HepG2 (cell line): ENCODE data around the gene EPB41L4A. TPM values are rescaled to one million over a fixed set of nuclear protein-coding genes. Genes with fewer than 3 reads are reported as not detected.

Experiments
- ATAC-seq: fragments of 200-7000 bp; cut with Tn5 transposase; 3 replicates; pipeline ENCODE4 v1.9.1; 2020; ENCODE audit warnings: mild to moderate bottlenecking, moderate library complexity
- BruUV-seq: library from RNA; stranded (reverse); fragments of 400-500 nt; replicated peaks from 2 replicates; lab custom pipeline; 2021; lab: Mats Ljungman, UMichigan
- CTCF ChIA-PET: fragments of 300-600 bp; formaldehyde crosslinking; extraction: SDS; loops from one replicate; lab custom pipeline; 2021; ENCODE audit warnings: low total read pairs, inconsistent platforms, low intra/inter-chr PET ratio; lab: Yijun Ruan, JAX
- POLR2A ChIA-PET: fragments of 350-600 bp; sonication (Branson Sonifier 250); formaldehyde crosslinking; loops from one replicate; lab custom pipeline; 2020; ENCODE audit warnings: antibody characterized with exemption, inconsistent platforms; lab: Yijun Ruan, JAX
- DNase-seq: peaks from one replicate; pipeline ENCODE4 v3.0.0-alpha.2; 2015; ENCODE audit warnings: low spot score
- FAIRE-seq: peaks from 3 replicates; lab custom pipeline; 2011; peaks lifted over from hg19 to GRCh38; lab: Jason Lieb, UNC
- H2AFZ ChIP-seq: one replicate; pipeline ENCODE4 v1.6.1; 2011; ENCODE audit warnings: low read length, inconsistent platforms
- H3K27ac ChIP-seq: fragments of 300-600 bp; 3 replicates; pipeline ENCODE4 v1.8.0; 2011; ENCODE audit warnings: mixed run types, mild to moderate bottlenecking, mixed read lengths, low read length, inconsistent platforms; ENCODE audit not compliant: insufficient read depth; ENCODE audit errors: extremely low read length
- H3K27me3 ChIP-seq, 2 experiments: fragments of 200-600 bp in 1 of 2; 2 replicates in 1 of 2; 3 replicates in 1 of 2; pipeline versions ENCODE4 v1.6.0 to v1.8.0; 2011; ENCODE audit warnings: low read length in 2 of 2, mild to moderate bottlenecking in 2 of 2, moderate library complexity in 2 of 2, inconsistent platforms in 1 of 2; ENCODE audit not compliant: insufficient read depth in 2 of 2, control insufficient read depth in 1 of 2
- H3K36me3 ChIP-seq, 2 experiments: fragments of 200-600 bp in 1 of 2; replicated peaks in 1 of 2; 2 replicates in 1 of 2; 3 replicates in 1 of 2; pipeline versions ENCODE4 v1.5.1 to v1.8.0; 2011; ENCODE audit warnings: low read length in 2 of 2, inconsistent platforms in 1 of 2; ENCODE audit not compliant: insufficient read depth in 2 of 2, control insufficient read depth in 1 of 2
- H3K4me1 ChIP-seq: 2 replicates; pipeline ENCODE4 v1.5.1; 2012; ENCODE audit warnings: low read length, inconsistent platforms; ENCODE audit not compliant: insufficient read depth
- H3K4me2 ChIP-seq: 2 replicates; pipeline ENCODE4 v1.6.0; 2011; ENCODE audit warnings: low read depth, low read length, inconsistent platforms
- H3K4me3 ChIP-seq, 3 experiments: fragments of 200-600 bp in 1 of 3; sonication (generic), shearing (Covaris generic) in 1 of 3; replicated peaks in 1 of 3; 2 replicates each; pipeline ENCODE4 v1.5.1; 2011 to 2016; ENCODE audit warnings: low read length in 3 of 3, inconsistent platforms in 2 of 3, low read depth in 2 of 3, mild to moderate bottlenecking in 2 of 3, control low read depth in 1 of 3, mixed read lengths in 1 of 3; ENCODE audit not compliant: insufficient read depth in 1 of 3
- H3K79me2 ChIP-seq: one replicate; pipeline ENCODE4 v1.6.1; 2011; ENCODE audit warnings: low read length, inconsistent platforms; ENCODE audit not compliant: insufficient read depth
- H3K9ac ChIP-seq: 2 replicates; pipeline ENCODE4 v1.6.0; 2011; ENCODE audit warnings: mild to moderate bottlenecking, low read depth, low read length, inconsistent platforms; ENCODE audit not compliant: insufficient read depth
- H3K9me3 ChIP-seq: 2 replicates; pipeline ENCODE4 v1.5.1; 2012; ENCODE audit warnings: mild to moderate bottlenecking, low read length
- H4K20me1 ChIP-seq: 2 replicates; pipeline ENCODE4 v1.6.0; 2011; ENCODE audit warnings: inconsistent platforms, mild to moderate bottlenecking, low read length, moderate library complexity; ENCODE audit not compliant: insufficient read depth
- AHDC1 ChIP-seq: sonication (generic); formaldehyde crosslinking; IDR thresholded peaks from 2 replicates; pipeline ENCODE4 v1.5.1; 2020; ENCODE audit warnings: mild to moderate bottlenecking, missing genetic modification reagents, borderline replicate concordance
- DRAP1 ChIP-seq: IDR thresholded peaks from 2 replicates; pipeline ENCODE4 v1.6.1; 2016; ENCODE audit warnings: missing genetic modification reagents, missing compliant biosample characterization
- GFI1 ChIP-seq: sonication (generic); formaldehyde crosslinking; IDR thresholded peaks from 2 replicates; pipeline ENCODE4 v1.5.0; 2020; ENCODE audit warnings: missing genetic modification reagents, mild to moderate bottlenecking, borderline replicate concordance
- GPN1 ChIP-seq: sonication (generic); formaldehyde crosslinking; IDR thresholded peaks from 2 replicates; pipeline ENCODE4 v1.5.1; 2020; ENCODE audit warnings: missing genetic modification reagents, borderline replicate concordance
- HNRNPUL1 ChIP-seq: fragments of 200-400 bp; formaldehyde crosslinking; IDR thresholded peaks from 2 replicates; pipeline ENCODE4 v1.6.1; 2017; ENCODE audit warnings: low read depth, mild to moderate bottlenecking, low read length, moderate library complexity
- HOMEZ ChIP-seq: IDR thresholded peaks from 2 replicates; pipeline ENCODE4 v1.6.1; 2016; ENCODE audit warnings: low read depth
- IKZF1 ChIP-seq: fragments of 450-650 bp; IDR thresholded peaks from 2 replicates; pipeline ENCODE4 v1.7.1; 2016
- ISX ChIP-seq: sonication (generic); formaldehyde crosslinking; conservative IDR thresholded peaks from 2 replicates; pipeline ENCODE4 v1.5.0; 2020; ENCODE audit warnings: missing genetic modification reagents
- MAFK ChIP-seq, 2 experiments: IDR thresholded peaks in 1 of 2; conservative IDR thresholded peaks in 1 of 2; 2 replicates each; pipeline ENCODE4 v1.6.1; 2011; ENCODE audit warnings: improper control_type of control experiment in 2 of 2, low read length in 2 of 2
- NFYC ChIP-seq: IDR thresholded peaks from 2 replicates; pipeline ENCODE4 v1.6.1; 2016; ENCODE audit warnings: missing genetic modification reagents, missing compliant biosample characterization
- RXRB ChIP-seq: IDR thresholded peaks from 2 replicates; pipeline ENCODE4 v1.6.1; 2016; ENCODE audit warnings: borderline replicate concordance, missing genetic modification reagents, missing compliant biosample characterization
- SOX6 ChIP-seq, 2 experiments: fragments of 450-650 bp in 1 of 2; sonication (generic) in 1 of 2; formaldehyde crosslinking in 1 of 2; IDR thresholded peaks; 2 replicates each; pipeline versions ENCODE4 v1.4.0 to v1.6.1; 2017 to 2020; ENCODE audit warnings: antibody characterized with exemption in 1 of 2, mild to moderate bottlenecking in 1 of 2, missing genetic modification reagents in 1 of 2
- TCF7L2 ChIP-seq: IDR thresholded peaks from 2 replicates; pipeline ENCODE4 v1.6.1; 2011; ENCODE audit warnings: mild to moderate bottlenecking, low read depth, low read length, moderate library complexity
- ZFY ChIP-seq: sonication (generic); formaldehyde crosslinking; IDR thresholded peaks from 2 replicates; pipeline ENCODE4 v1.4.0; 2020; ENCODE audit warnings: missing genetic modification reagents
- ZMYM2 ChIP-seq: sonication (generic); formaldehyde crosslinking; IDR thresholded peaks from 2 replicates; pipeline ENCODE4 v1.8.0; 2022; ENCODE audit warnings: mild to moderate bottlenecking, missing genetic modification reagents
- ZNF253 ChIP-seq: sonication (generic); formaldehyde crosslinking; IDR thresholded peaks from 2 replicates; pipeline ENCODE4 v1.8.0; 2022; ENCODE audit warnings: mild to moderate bottlenecking, missing genetic modification reagents, borderline replicate concordance
- ZNF383 ChIP-seq: sonication (generic); formaldehyde crosslinking; IDR thresholded peaks from 2 replicates; pipeline ENCODE4 v1.4.0; 2020; ENCODE audit warnings: missing genetic modification reagents, mild to moderate bottlenecking, borderline replicate concordance
- ZNF784 ChIP-seq: sonication (generic); formaldehyde crosslinking; IDR thresholded peaks from 2 replicates; pipeline ENCODE4 v1.5.1; 2020; ENCODE audit warnings: missing genetic modification reagents, mild to moderate bottlenecking, borderline replicate concordance
- WGBS: methylation state at CpG from one replicate; pipeline ENCODE4 v1.1.6; 2017; ENCODE audit warnings: low lambda C conversion rate; 5-methylcytosine and 5-hydroxymethylcytosine counted together
- in situ Hi-C: cut with HindIII; loops from 2 replicates; pipeline ENCODE4 v1.10.0; 2017; ENCODE audit warnings: low pct_unique_long_range_greater_than_20kb; ENCODE audit not compliant: extremely low pct_ligation_motif_present
- intact Hi-C: fragments of 100-400 bp; cut with micrococcal nuclease; formaldehyde crosslinking; loops from one replicate; pipeline ENCODE4 v1.10.0; 2022; ENCODE audit not compliant: unreplicated experiment
- polyA plus RNA-seq, 8 experiments: library from polyadenylated mRNA; depleted of rRNA in 3 of 8; stranded (reverse) in 7 of 8; unstranded in 1 of 8; fragments of >200 nt; fragmentation: Illumina TruSeq in 4 of 8; extraction: Trizol in 4 of 8; gene quantifications; 2 replicates each; pipeline versions ENCODE4 v1.2.1 to v1.2.3, GENCODE V29; 2011 to 2016; ENCODE audit warnings: low read depth in 4 of 8, missing spikeins in 1 of 8, mixed read lengths in 1 of 8; ENCODE audit not compliant: insufficient read depth in 1 of 8
- total RNA-seq, 5 experiments: library from RNA; depleted of rRNA; stranded (reverse); fragments of >200 nt; fragmentation: Illumina TruSeq; extraction: Trizol; gene quantifications; 2 replicates each; pipeline ENCODE4 v1.2.3, GENCODE V29; 2016; ENCODE audit warnings: low read depth in 1 of 5

Gene EPB41L4A
- total and polyA plus RNA-seq, 2 of the 13 experiments (the other 11 are each of a cell fraction or from before 2014, with no cell fraction given) = 0.07 TPM; not detected in 1

GRCh38 chr5:112254303-112254702 is 164.8 kb downstream of the EPB41L4A start:
- no peaks in the 10 kb centered on the region for H3K36me3 ChIP-seq
- H3K9me3 ChIP-seq = no peaks in the 10 kb centered on the region
- no peaks in the 10 kb centered on the region; a peak in 1 of 5 replicates for H3K27me3 ChIP-seq
- ATAC-seq (no peak), DNase-seq (no peak), FAIRE-seq (no peak)
- H3K27ac ChIP-seq = no peak overlapping the region
- CTCF ChIA-PET = no interaction called here
- no TSS peak for BruUV-seq
- no peaks in the 10 kb centered on the region for H4K20me1 ChIP-seq
- no peak overlapping the region for H3K4me3 ChIP-seq
- no peak overlapping the region for H2AFZ ChIP-seq
- intact Hi-C loops (no loop called here), in situ Hi-C loops (no loop called here)
- no peaks in the 10 kb centered on the region for H3K4me1 ChIP-seq
- no peaks in the 10 kb centered on the region for H3K79me2 ChIP-seq
- POLR2A ChIA-PET = no interaction called here
- H3K9ac ChIP-seq = no peak overlapping the region
- 12% methylated on average over 5 of the region's 5 CpGs for WGBS
- no peak overlapping the region for H3K4me2 ChIP-seq
- no peak for TF ChIP-seq AHDC1
- TF ChIP-seq ZFY (CRISPR knock-in tag) = no peak
- TF ChIP-seq GPN1 = no peak
- no peak for TF ChIP-seq DRAP1 (CRISPR knock-in tag)
- TF ChIP-seq ZNF383 = no peak
- no peak for TF ChIP-seq MAFK (conservative IDR thresholded peaks at IDR 0.05 in 1 of 2, IDR thresholded peaks at IDR 0.05 in 1 of 2; ENCODE audit: low read length in 2 of 2)
- TF ChIP-seq IKZF1 = no peak
- no peak for TF ChIP-seq SOX6 (IDR thresholded peaks at IDR 0.05)
- no peak for TF ChIP-seq SOX6 (CRISPR knock-in tag; IDR thresholded peaks at IDR 0.05)
- TF ChIP-seq TCF7L2 = no peak
- no peak for TF ChIP-seq ZNF784 (CRISPR knock-in tag)
- no peak for TF ChIP-seq GFI1
- no peak for TF ChIP-seq RXRB (CRISPR knock-in tag)
- TF ChIP-seq HOMEZ (CRISPR knock-in tag) = no peak
- TF ChIP-seq ISX (CRISPR knock-in tag) = no peak
- TF ChIP-seq ZNF253 (CRISPR knock-in tag) = no peak
- no peak for TF ChIP-seq ZMYM2 (CRISPR knock-in tag)
- no peak for TF ChIP-seq NFYC (CRISPR knock-in tag)
- no peak for TF ChIP-seq HNRNPUL1
